Cardiac muscle cell (in vitro differentiated cells and primary cell): Measurements from ENCODE around the gene CLDN15. TPM values are rescaled to one million over a fixed set of nuclear protein-coding genes. Genes with fewer than 3 reads are reported as not detected.
"Not testable (repeated sequence)": the region's sequence is repeated elsewhere in the genome, so short reads cannot be mapped to it uniquely, and the experiment has no call there.

ENCODE experiments used
- DNase-seq, 2 donors: peaks; one replicate each; pipeline versions ENCODE4 v3.0.0 to v3.0.0-alpha.2; 2010 to 2017; ENCODE audit warnings: low read depth in 1 of 2, low spot score in 1 of 2
- H3K27ac ChIP-seq: fragments of 200-600 bp; sonication (generic); 2 replicates; pipeline ENCODE4 v1.5.1; 2016
- H3K27me3 ChIP-seq: fragments of 200-600 bp; sonication (generic); 2 replicates; pipeline ENCODE4 v1.6.0; 2016; ENCODE audit warnings: control low read depth
- H3K36me3 ChIP-seq: fragments of 200-600 bp; sonication (generic); 2 replicates; pipeline ENCODE4 v1.5.1; 2016; ENCODE audit warnings: control low read depth
- H3K4me1 ChIP-seq: fragments of 200-600 bp; sonication (generic); 2 replicates; pipeline ENCODE4 v1.8.1; 2017; ENCODE audit warnings: low read depth, mild to moderate bottlenecking, mixed run types
- H3K4me3 ChIP-seq: fragments of 200-600 bp; sonication (generic); 2 replicates; pipeline ENCODE4 v1.5.1; 2016; ENCODE audit warnings: mild to moderate bottlenecking
- H3K9me3 ChIP-seq: fragments of 200-600 bp; sonication (generic); 2 replicates; pipeline ENCODE4 v1.5.1; 2017; ENCODE audit warnings: low read depth, mild to moderate bottlenecking, control low read depth
- polyA plus RNA-seq: library from polyadenylated mRNA; unstranded; fragments of >200 nt; fragmentation: Nextera tagmentation; extraction: Ambion mirVana; gene quantifications from 2 replicates; pipeline ENCODE4 v1.2.1, GENCODE V29; 2016
- total RNA-seq: library from RNA; depleted of rRNA; stranded (reverse); fragments of >200 nt; gene quantifications from 2 replicates; pipeline ENCODE4 v1.2.3, GENCODE V29; 2016
- TF ChIP-seq, protein P1 (sequence below): IDR thresholded peaks from 2 replicates; pipeline ENCODE4 v1.5.1; 2012; ENCODE audit warnings: low read depth, mild to moderate bottlenecking, low read length

Gene CLDN15
- total and polyA plus RNA-seq, 2 experiments from 2014 or later, result 3.2 to 4.3 TPM

DNA sequence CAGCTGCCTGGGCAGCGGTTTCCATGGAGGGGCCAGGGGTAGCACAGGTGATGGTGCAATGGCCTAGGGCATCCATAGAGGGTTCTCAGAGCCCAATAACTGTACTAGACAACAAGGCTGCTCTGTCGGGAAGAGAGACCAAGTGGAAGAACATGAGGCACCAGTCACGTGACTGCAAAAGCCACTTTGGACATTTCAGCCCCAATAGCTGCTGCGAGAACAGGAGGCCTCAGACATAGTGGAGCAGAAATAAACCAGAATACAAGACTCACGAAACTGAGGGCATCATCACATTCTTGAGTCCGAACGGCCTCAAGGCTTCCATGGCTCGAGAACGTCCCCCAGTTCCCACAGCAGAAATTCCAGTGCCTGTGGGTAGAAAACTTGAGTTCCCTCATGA, 39.6 kb upstream of the CLDN15 start:
- Histone ChIP-seq H3K9me3 (no peaks in the 10 kb centered on the region), H3K36me3 (no peaks in the 10 kb centered on the region), H3K4me3 (no peak overlapping the region), H3K27ac (no peak overlapping the region), H3K27me3 (no peaks in the 10 kb centered on the region), H3K4me1 (no peaks in the 10 kb centered on the region)
- no peak for DNase-seq
- TF ChIP-seq, protein P1, sequence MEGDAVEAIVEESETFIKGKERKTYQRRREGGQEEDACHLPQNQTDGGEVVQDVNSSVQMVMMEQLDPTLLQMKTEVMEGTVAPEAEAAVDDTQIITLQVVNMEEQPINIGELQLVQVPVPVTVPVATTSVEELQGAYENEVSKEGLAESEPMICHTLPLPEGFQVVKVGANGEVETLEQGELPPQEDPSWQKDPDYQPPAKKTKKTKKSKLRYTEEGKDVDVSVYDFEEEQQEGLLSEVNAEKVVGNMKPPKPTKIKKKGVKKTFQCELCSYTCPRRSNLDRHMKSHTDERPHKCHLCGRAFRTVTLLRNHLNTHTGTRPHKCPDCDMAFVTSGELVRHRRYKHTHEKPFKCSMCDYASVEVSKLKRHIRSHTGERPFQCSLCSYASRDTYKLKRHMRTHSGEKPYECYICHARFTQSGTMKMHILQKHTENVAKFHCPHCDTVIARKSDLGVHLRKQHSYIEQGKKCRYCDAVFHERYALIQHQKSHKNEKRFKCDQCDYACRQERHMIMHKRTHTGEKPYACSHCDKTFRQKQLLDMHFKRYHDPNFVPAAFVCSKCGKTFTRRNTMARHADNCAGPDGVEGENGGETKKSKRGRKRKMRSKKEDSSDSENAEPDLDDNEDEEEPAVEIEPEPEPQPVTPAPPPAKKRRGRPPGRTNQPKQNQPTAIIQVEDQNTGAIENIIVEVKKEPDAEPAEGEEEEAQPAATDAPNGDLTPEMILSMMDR, result no peak

DNA sequence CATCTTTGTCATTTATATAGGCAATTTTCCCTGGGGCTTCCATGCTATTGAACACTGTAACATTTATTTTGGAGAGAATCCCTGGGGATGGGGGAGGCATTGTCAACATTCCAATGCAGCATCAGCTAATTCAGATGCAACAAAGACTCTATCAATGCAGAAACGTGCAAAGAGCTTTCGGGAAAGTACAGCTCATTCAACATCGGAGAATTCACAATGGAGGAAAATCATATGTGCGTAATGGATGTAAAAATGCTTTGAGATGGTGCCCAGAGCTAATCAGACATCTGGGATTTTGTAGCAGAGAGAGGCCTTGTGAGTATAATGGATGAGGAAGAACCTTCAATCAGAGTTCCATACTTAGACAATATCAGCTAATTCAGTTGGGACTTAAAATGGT, 35.6 kb upstream of the CLDN15 start:
- Histone ChIP-seq H3K27ac (no peak overlapping the region), H3K27me3 (no peaks in the 10 kb centered on the region), H3K4me3 (no peak overlapping the region), H3K36me3 (no peaks in the 10 kb centered on the region), H3K4me1 (no peaks in the 10 kb centered on the region), H3K9me3 (no peaks in the 10 kb centered on the region)
- no peak for DNase-seq
- TF ChIP-seq, protein P1, result no peak

DNA sequence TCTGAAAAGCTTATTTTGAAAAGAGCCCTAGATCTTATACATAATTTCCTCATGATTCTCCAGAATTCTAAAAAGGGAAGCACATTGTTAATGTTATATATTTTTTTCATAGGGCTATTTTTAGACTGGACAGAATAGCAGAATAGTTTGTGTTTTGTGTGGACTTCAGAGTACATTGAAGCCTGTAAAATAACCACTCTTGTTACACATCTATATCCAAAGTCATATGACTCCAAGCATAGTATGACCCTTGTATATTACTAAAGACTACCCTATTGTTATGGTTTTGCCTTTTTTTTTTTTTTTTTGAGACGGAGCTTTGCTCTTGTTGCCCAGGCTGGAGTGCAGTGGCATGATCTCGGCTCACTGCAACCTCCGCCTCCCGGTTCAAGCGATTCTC, 33.4 kb upstream of the CLDN15 start:
- H3K9me3 ChIP-seq, result no peaks in the 10 kb centered on the region
- H3K4me1 ChIP-seq, result no peaks in the 10 kb centered on the region
- no peak for DNase-seq
- no peaks in the 10 kb centered on the region for H3K36me3 ChIP-seq
- H3K4me3 ChIP-seq, result no peak overlapping the region
- no peak overlapping the region for H3K27ac ChIP-seq
- no peaks in the 10 kb centered on the region for H3K27me3 ChIP-seq
- TF ChIP-seq, protein P1, result no peak

DNA sequence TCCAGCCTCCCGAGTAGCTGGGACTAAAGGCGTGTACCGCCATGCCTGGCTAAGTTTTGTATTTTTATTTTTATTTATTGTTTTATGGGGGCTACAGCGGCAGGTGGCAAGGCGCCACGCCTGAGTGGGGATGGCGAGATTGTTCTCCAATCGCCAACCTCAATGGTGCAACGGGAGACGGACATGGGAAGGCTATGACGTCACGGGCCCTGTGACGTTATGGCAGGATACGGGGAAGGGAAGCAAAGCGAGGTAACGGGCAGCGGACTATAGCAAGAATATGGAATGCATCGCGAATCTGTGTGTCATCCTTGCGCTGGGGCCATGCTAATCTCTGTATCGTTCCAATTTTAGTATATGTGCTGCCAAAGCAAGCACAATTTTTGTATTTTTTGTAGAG, 32.1 kb upstream of the CLDN15 start:
- Histone ChIP-seq H3K27me3 (no peaks in the 10 kb centered on the region), H3K9me3 (no peaks in the 10 kb centered on the region), H3K27ac (no peak overlapping the region), H3K4me3 (no peak overlapping the region), H3K36me3 (no peaks in the 10 kb centered on the region), H3K4me1 (no peaks in the 10 kb centered on the region)
- DNase-seq, result no peak
- TF ChIP-seq, protein P1, result no peak

DNA sequence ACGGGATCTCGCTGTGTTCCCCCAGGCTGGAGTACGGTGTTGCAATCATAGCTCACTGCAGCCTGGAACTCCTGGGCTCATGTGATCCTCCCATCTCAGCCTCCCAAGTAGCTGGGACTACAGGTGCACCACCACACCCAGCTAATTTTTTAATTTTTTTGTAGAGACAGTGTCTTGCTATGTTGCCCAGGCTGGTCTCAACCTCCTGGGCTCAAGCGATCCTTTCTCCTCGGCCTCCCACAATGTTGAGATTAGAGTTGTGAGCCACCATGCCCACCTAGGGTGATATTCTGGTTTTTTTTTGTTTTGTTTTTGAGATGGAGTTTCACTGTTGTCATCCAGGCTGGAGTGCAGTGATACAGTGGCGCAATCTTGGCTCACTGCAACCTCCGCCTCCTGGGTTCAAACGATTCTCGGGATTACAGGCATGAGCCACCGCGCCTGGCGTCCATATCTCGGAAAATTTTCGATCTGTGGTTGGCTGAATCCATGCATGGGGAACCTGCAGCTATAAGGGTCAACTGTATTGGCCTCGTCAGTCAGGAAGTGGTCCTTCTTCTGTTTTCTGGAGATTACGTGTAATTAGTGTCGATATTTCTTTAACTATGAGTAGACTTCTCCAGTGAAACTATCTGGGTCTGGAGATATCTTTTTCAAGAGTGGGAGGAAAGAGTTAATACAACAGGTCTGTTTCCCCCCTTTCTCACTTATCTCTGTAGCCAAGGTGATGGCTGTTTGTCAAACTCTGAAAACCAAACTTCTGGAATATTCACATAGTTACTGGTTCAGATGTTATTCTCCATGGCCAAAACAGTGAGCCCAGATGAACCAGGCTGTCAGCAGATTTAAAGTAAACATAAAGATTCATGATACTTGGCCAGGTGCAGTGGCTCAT, 28.3 kb upstream of the CLDN15 start:
- no peak for DNase-seq
- Histone ChIP-seq H3K27ac (no peak overlapping the region), H3K4me1 (peaks cover 11% of the 10 kb centered on the region), H3K27me3 (no peaks in the 10 kb centered on the region), H3K4me3 (no peak overlapping the region), H3K9me3 (no peaks in the 10 kb centered on the region), H3K36me3 (no peaks in the 10 kb centered on the region)
- TF ChIP-seq, protein P1, result no peak

DNA sequence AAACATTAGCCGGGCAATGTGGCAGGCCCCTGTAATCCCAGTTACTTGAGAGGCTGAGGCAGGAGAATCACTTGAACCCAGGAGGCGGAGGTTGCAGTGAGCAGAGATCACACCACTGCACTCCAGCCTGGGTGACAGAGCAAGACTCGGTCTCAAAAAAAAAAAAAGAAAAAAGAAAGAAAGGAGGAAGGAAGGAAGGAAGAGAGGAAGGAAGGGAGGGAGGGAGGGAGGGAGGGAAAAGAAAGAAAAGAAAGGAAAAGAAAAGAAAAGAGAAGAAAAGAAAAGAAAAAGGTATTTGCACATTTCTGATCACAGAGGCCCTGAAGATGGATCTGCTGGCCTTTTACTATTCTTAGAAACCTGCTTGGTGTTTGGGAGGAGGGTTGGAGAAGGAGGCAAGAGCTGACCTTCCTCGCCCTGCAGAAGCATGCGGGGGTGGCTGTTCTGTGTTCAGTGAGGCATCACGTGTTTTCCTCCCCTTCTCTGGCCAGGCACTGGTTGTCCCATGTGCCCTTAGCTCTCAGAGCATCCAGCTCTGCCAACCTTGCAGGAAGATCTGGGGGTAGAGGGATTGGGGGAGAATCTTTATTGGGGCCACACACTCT, 26.6 kb upstream of the CLDN15 start:
- peak; percentile 50 to 55 for DNase-seq
- H3K27ac ChIP-seq, H3K9me3 ChIP-seq, H3K27me3 ChIP-seq, H3K36me3 ChIP-seq, H3K4me3 ChIP-seq: not testable (repeated sequence)
- H3K4me1 ChIP-seq, result peaks cover 11% of the 10 kb centered on the region
